Right renal cortex interstitium (tissue), 3 donors: ENCODE data around the gene NDST3. TPM values are rescaled to one million over a fixed set of nuclear protein-coding genes. Genes with fewer than 3 reads are reported as not detected.

Source experiments
- DNase-seq, 3 donors: peaks; one replicate each; pipeline ENCODE4 v3.0.0-alpha.2; 2013; ENCODE audit warnings: low read depth in 3 of 3, low spot score in 2 of 3
- polyA plus RNA-seq, 3 donors: library from polyadenylated mRNA; unstranded; fragments of 120-200 nt; gene quantifications; one replicate each; pipeline ENCODE4 v1.2.1, GENCODE V29; 2013; ENCODE audit not compliant: insufficient read length in 3 of 3

NDST3 gene
- polyA plus RNA-seq, 3 donors, result 2.7 to 3.7 (median 3.4) TPM

DNA sequence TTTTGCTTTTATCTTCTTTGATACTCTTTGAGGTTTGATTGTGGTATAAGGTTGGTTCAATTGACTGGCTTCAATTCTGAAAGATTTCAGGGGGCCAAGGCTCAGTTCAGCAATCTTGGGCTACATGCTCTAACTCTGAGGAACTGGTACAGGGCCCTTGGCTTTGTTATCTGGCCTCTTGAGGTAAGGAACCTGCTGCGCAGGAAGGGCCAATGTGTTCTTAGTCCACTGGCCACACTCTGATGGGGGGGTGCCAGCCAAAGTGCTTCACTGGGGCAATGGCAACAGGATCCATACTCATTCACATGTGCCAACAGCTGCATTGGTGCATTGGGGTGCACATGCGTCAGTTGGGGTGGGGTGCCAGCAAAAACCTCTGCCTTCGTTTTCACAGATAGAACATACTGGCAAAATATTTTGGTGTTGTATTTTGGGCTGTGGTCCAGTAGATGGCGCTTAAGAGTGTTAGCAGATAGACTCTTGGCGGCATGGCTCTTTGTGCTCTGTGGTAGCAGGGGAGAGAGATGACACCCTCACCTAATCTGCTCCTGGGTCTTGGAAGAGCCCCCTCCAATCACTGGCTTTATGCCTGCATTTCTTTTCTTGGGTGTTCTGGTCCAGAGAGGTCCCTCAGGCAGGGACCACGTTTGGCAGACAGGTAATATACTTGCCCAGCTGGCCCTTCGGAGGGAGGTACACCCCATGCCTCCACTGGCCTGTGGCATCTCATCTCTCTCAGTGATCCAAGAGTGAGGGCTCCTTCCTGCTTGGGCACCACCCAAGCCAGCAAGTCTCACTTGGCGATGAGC lies 42.9 kb downstream of the NDST3 start:
- DNase-seq, result no peak

DNA sequence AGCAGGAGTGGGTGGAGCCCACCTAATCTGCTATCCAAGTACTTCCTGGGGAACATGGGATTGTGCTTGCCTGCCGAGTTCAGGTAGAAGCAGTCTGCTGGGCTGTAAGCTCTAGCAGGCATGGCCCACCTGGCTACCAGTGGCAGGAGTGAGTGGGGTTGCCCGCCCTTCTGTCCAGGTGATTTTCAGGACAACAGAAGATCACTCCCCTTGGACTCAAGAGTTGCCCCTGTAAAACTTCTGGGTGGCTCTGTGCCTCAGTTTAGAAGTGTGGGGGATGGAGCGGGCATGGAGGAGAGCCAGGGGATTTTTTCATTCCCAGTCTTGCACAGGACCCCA lies 43.5 kb downstream of the NDST3 start:
- DNase-seq, result no peak

DNA sequence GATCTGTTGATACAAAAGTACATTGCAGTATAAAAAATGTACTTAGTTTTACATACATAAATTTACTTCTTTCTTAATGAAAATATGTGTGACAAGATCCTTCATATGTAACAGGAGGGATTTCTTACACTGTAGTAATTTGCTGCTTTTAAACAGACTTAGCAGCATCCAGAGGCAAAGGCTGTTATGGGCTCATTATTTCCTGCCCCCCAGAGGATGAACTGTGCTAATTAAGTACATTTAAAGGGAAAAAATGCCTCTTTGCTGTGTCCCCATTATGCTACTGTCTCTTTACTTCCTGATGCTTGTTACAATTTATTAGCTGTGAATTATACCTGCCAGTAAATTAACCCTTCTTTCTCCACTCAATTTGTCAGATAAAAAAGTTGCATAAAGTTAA lies 47.1 kb downstream of the NDST3 start:
- no peak for DNase-seq

- no peak for DNase-seq
Observed at GRCh38 chr4:118082182-118082581, 47.9 kb downstream of the NDST3 start.

GRCh38 chr4:118085700-118086099 lies 51.4 kb downstream of the NDST3 start:
- no peak for DNase-seq

- DNase-seq, result no peak
Observed at GRCh38 chr4:118086344-118086743, 52.1 kb downstream of the NDST3 start.

DNA sequence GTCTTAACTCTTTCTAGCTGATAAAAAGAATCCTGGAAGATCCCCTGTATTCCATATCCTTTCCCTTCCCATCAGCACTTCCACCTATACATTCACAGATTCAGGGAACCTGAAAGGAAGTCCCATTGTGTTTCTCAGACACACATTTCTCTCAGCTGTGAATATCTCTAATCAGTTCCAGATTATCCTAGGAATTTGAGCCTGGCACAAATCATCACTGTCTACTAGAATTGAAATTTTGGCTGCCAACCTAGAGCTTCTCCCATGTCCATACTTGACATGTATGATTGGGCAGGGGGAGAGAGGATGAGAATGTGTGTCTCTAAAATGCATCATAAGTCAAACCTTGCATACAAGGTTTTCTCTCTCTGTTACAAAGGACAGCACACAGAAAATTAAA lies 53.1 kb downstream of the NDST3 start:
- DNase-seq, result no peak

DNA sequence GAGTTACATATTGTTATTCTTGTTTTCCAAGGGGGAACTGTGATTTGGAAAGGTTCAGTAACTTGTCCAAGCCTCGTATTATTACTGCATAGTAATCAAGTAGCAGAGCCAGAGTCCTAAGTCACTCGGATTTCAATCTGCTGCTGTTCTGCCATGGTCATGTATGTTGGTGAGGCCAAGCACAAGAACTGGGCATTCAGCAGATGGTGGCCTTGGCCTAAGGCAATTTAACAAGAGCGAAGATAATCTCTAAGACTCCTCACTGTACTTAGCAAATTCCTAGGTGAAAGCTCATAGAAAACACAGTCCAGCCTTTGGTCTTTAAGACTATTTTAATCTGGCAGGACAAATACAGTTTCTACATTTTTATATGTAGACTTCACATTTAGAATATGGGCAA lies 64.8 kb downstream of the NDST3 start:
- DNase-seq, result no peak

DNA sequence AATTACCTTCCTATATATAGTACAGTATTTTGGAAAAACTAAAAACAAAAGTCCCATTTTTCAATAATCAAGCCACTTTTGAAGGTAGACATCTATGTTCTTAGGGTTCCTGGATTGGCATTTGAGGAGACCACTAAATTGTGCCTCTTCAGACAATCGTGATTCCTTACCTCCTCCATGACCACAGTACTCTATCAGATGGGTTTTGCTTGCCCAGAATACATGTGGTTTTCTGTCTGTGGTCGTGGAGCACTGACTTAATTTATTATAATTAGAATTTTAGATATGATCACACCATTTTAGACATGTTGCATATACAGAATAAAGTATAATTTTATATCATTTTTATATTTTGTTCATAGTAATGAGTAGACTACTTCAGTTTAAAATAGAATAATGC lies 67.9 kb downstream of the NDST3 start:
- DNase-seq, result no peak

DNA sequence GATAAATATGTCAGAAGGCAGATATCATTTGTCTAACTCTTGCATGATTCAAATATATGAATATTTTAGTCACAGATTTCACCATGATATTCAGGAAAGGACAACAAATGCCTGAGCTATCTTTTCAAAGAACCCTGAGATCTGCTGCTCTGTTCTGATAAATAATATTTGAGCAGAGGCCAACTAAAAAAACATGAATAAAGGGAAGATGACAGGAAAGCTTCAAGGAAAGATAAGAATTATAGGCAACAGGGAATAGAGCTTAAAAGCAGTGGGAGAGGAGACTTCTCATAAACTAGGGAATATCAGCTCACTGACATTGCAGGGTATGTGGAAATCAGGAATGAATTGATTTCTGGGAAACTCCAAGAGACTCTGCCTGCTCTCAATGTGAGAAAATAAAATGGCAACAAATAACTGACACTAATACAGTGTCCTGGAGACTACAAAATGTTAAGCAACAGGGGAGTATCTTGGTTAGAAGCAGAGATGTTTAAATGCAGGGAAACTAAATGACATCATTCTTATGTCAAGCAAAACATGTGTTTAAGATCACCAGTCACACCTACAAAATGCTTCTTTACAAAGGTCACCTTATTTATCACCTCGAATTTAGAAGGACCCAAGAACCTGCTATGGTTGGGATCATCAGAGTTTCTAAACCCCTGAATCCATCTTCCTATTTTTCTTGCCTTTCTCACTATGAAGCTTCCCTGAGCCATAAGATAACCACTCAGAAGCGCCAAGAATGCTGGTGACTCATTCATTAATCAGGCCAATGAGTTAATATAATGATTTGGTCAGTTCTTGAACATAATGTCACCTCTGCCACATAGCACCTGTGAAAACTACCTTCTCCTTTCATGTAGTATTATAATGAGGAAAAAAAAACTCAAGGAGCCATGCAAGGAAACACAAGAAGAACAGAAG lies 78.1 kb downstream of the NDST3 start:
- no peak for DNase-seq

- DNase-seq, result no peak
Observed at GRCh38 chr4:118113220-118113619, 78.9 kb downstream of the NDST3 start.

GRCh38 chr4:118114720-118115119 lies 80.4 kb downstream of the NDST3 start:
- no peak for DNase-seq

GRCh38 chr4:118120120-118120760 lies 86.0 kb downstream of the NDST3 start:
- no peak for DNase-seq

GRCh38 chr4:118124997-118125396 lies 90.7 kb downstream of the NDST3 start:
- no peak for DNase-seq

- no peak for DNase-seq
Observed at GRCh38 chr4:118139241-118139640, 105.0 kb downstream of the NDST3 start.

GRCh38 chr4:118141240-118141639 lies 107.0 kb downstream of the NDST3 start:
- DNase-seq, result no peak

- DNase-seq, result no peak
Observed at GRCh38 chr4:118154649-118155048, 120.4 kb downstream of the NDST3 start.

DNA sequence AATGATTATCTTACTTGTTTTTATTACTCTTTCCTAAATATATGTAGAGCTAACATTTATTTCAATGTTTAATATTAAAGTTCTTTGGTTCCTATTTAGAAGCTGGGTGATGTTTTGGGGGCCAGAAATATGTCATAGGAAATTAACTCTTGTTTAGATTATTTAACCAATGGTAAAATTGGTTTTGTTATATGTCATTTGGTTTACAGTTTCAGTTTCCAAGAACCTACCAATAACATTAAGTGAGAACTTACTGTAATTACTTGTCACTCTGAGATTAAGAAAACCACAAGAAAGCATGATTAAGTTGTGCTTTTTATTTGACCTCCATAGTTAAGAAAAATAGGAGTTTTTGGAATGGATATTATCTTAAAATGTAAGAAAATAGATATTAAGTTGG lies 121.2 kb downstream of the NDST3 start:
- no peak for DNase-seq

GRCh38 chr4:118158763-118159375 lies 124.6 kb downstream of the NDST3 start:
- DNase-seq, result no peak

DNA sequence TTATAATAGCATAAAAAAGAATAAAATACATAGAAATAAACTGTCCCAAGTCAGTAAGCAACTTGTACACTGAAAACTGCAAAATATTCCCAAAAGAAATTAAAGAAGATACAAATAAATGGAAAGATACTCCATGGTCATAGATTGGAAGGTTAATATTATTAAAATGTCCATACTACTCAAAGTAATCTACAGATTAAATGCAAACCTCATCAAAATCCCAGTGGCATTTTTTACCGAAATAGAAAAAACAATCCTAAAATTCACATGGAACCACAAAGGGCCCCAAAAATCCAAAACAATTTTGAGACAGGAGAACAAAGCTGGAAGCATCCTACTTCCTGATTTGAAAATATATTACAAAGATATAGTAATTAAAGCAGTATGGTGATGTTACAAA lies 133.0 kb downstream of the NDST3 start:
- no peak for DNase-seq

DNA sequence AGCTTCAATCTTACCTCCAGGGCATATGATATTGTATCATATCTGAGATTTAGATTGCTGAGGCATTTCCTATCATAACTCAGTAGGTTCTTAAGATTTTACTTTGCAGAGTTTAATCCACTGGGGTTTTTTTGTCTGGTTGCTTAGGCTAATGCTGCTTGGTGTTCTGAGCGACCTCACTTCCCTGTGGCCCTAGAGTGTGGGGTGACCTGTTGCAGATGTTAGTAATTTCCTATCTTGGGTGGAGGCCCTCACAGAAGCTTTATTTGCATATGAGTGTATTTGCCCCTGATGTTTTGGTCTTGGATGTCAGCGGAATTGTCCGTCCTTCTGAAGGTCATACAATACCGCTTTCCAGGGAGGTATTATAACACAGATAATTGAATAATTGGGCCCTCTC lies 137.1 kb downstream of the NDST3 start:
- no peak for DNase-seq
